ENCODE results near the gene GTF2IRD2. TPM values are rescaled to one million over a fixed set of nuclear protein-coding genes. Genes with fewer than 3 reads are reported as not detected.
"Not testable (repeated sequence)": the region's sequence is repeated elsewhere in the genome, so short reads cannot be mapped to it uniquely, and the experiment has no call there.

Gene GTF2IRD2
- total RNA-seq, 5 donors from 2014 or later (not counting 1 experiment from before 2014, with no cell fraction given): 13.5 to 37.7 (median 29.7) TPM

DNA sequence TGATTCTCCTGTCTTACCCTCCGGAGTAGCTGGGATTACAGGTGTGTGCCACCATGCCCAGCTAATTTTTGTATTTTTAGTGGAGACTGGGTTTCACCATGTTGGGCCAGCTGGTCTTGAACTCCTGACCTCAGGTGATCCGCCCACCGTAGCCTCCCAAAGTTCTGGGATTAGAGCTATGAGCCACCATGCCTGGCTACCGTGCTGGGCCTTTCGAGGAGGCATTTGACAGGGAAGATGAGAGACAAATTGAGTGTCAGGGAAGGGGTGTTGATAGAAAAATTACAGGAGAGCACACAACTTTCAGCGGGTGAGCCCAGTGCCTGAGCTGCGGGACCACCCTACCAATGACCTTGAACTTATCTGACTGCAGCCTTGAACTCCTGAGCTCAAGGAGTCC, 81.3 kb downstream of the GTF2IRD2 start:
- H3K27me3 ChIP-seq (replicated peaks in 1 of 2; ENCODE audit: control insufficient read depth in 2 of 2, extremely low read depth in 1 of 2, insufficient read depth in 2 of 2, low read length in 1 of 2); ATAC-seq (replicated peaks in 1 of 4); H3K36me3 Mint-ChIP-seq; CTCF ChIA-PET; H3K4me3 ChIP-seq (ENCODE audit: control insufficient read depth in 1 of 2, extremely low read depth in 1 of 2, low read length in 1 of 2); H3K4me1 Mint-ChIP-seq; H3K9me3 Mint-ChIP-seq; H3K27me3 Mint-ChIP-seq; H3K36me3 ChIP-seq (ENCODE audit: control insufficient read depth in 2 of 2, extremely low read depth in 1 of 2, insufficient read depth in 1 of 2, low read length in 1 of 2); H3K9me3 ChIP-seq; POLR2A ChIA-PET; DNase-seq; H3K4me1 ChIP-seq (ENCODE audit: control insufficient read depth in 1 of 2, extremely low read depth in 1 of 2, insufficient read depth in 2 of 2, low read length in 2 of 2); H3K27ac Mint-ChIP-seq; H3K27ac ChIP-seq (ENCODE audit: low read length); H3K4me3 Mint-ChIP-seq: not testable (repeated sequence)
- no CpG with 5 or more reads among the region's 7 CpGs for WGBS (ENCODE audit: insufficient coverage)

DNA sequence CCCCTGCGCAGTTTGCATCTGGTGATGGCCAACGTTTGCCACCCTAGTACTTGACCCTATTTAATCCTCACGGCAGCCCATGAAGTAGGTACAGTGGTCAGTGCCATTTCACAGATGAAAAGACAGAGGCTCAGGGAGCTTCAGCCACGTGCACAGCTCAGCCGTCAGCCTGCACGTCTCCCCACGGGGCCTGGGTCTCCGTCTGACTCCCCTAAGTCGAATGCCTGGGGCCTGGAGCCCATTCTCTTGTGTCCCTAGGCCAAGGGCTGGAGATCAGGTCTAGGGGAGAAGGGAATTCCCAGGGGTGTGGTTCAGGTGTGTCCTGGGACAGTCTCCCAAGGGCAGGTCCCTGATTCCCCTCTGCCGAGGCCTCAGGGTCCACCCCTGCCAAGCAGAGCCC, 84.4 kb downstream of the GTF2IRD2 start:
- H3K4me3 ChIP-seq (ENCODE audit: control insufficient read depth in 1 of 2, extremely low read depth in 1 of 2, low read length in 1 of 2); H3K9me3 ChIP-seq; H3K4me3 Mint-ChIP-seq; POLR2A ChIA-PET; CTCF ChIA-PET; H3K9me3 Mint-ChIP-seq; H3K27me3 ChIP-seq (replicated peaks in 1 of 2; ENCODE audit: control insufficient read depth in 2 of 2, extremely low read depth in 1 of 2, insufficient read depth in 2 of 2, low read length in 1 of 2); H3K27me3 Mint-ChIP-seq; H3K4me1 ChIP-seq (ENCODE audit: control insufficient read depth in 1 of 2, extremely low read depth in 1 of 2, insufficient read depth in 2 of 2, low read length in 2 of 2); H3K4me1 Mint-ChIP-seq; H3K36me3 Mint-ChIP-seq; DNase-seq; ATAC-seq (replicated peaks in 1 of 4); H3K27ac ChIP-seq (ENCODE audit: low read length); H3K36me3 ChIP-seq (ENCODE audit: control insufficient read depth in 2 of 2, extremely low read depth in 1 of 2, insufficient read depth in 1 of 2, low read length in 1 of 2): not testable (repeated sequence)
- WGBS (ENCODE audit: insufficient coverage): 100% methylated on average over 1 of the region's 10 CpGs
- H3K27ac Mint-ChIP-seq: peak overlapping the region in 1 of 2 donors; percentile 58

DNA sequence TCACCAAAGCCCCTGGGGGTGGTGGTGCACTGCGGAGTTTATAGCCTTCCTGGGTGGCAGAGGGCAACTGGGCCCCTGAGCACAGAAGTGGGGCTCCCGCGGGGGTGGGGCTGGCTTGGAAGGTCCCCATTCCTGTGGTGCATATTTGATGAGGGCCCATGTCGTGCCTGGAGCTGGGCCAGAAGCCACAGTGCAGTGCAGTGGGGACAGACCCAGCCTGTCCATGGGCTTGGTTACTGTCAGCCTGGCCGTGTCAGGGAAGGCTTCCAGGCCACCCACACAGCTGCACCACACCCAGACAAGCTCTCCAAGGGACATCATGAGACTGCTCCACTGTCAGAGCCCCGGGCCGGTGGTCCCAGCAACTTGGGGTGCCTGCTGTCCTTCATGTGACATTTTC, 84.9 kb downstream of the GTF2IRD2 start:
- H3K27me3 Mint-ChIP-seq; H3K4me3 ChIP-seq (ENCODE audit: control insufficient read depth in 1 of 2, extremely low read depth in 1 of 2, low read length in 1 of 2); DNase-seq; H3K4me3 Mint-ChIP-seq; H3K36me3 ChIP-seq (ENCODE audit: control insufficient read depth in 2 of 2, extremely low read depth in 1 of 2, insufficient read depth in 1 of 2, low read length in 1 of 2); CTCF ChIA-PET; H3K27ac Mint-ChIP-seq; POLR2A ChIA-PET; H3K36me3 Mint-ChIP-seq; ATAC-seq (replicated peaks in 1 of 4); H3K27ac ChIP-seq (ENCODE audit: low read length); H3K4me1 Mint-ChIP-seq; H3K4me1 ChIP-seq (ENCODE audit: control insufficient read depth in 1 of 2, extremely low read depth in 1 of 2, insufficient read depth in 2 of 2, low read length in 2 of 2); H3K9me3 Mint-ChIP-seq; H3K27me3 ChIP-seq (replicated peaks in 1 of 2; ENCODE audit: control insufficient read depth in 2 of 2, extremely low read depth in 1 of 2, insufficient read depth in 2 of 2, low read length in 1 of 2); H3K9me3 ChIP-seq: not testable (repeated sequence)
- no CpG with 5 or more reads among the region's 7 CpGs for WGBS (ENCODE audit: insufficient coverage)

DNA sequence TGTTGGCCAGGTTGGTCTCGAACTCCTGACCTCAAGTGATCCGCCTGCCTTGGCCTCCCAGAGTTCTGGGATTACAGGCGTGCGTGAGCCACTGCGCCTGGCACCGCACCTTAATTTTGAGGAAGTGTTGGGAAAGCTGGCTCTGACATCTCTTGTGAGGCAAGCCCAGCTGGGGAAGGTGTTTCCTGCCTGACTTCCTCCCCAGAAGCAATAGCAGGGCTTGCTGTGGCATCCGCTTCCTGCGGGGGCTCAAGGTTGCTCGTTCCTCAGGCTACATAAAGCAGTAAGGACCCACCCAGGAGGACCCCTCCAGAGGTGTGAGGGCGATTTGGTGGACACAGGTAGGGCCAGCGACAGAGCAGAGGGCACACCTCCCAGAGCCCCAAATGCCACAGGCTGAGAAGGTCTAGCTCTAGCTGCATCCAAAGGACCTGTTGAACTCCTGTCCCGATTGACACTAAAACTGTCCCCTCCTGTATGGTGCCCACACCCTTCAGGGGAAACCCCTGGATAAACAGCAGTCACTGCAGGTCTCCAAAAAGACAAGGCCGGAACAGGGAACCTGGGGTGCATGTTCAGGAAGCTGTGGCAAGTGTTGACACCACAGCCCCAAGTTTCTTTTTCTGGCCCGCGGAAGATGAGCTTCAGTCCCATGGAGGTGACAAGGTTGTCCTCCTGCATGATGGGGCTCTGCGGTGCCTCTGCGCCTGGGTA, 86.0 kb downstream of the GTF2IRD2 start:
- POLR2A ChIA-PET; H3K9me3 ChIP-seq; H3K27me3 ChIP-seq (replicated peaks in 1 of 2; ENCODE audit: control insufficient read depth in 2 of 2, extremely low read depth in 1 of 2, insufficient read depth in 2 of 2, low read length in 1 of 2); H3K4me1 ChIP-seq (ENCODE audit: control insufficient read depth in 1 of 2, extremely low read depth in 1 of 2, insufficient read depth in 2 of 2, low read length in 2 of 2); H3K27ac Mint-ChIP-seq; H3K36me3 Mint-ChIP-seq; H3K4me1 Mint-ChIP-seq; CTCF ChIA-PET; DNase-seq; H3K9me3 Mint-ChIP-seq; H3K36me3 ChIP-seq (ENCODE audit: control insufficient read depth in 2 of 2, extremely low read depth in 1 of 2, insufficient read depth in 1 of 2, low read length in 1 of 2); H3K4me3 ChIP-seq (ENCODE audit: control insufficient read depth in 1 of 2, extremely low read depth in 1 of 2, low read length in 1 of 2); H3K27ac ChIP-seq (ENCODE audit: low read length); H3K4me3 Mint-ChIP-seq; H3K27me3 Mint-ChIP-seq: not testable (repeated sequence)
- ATAC-seq (replicated peaks in 1 of 4): peak; percentile 79 to 90 (median 84)
- WGBS (ENCODE audit: insufficient coverage): no CpG with 5 or more reads among the region's 17 CpGs

DNA sequence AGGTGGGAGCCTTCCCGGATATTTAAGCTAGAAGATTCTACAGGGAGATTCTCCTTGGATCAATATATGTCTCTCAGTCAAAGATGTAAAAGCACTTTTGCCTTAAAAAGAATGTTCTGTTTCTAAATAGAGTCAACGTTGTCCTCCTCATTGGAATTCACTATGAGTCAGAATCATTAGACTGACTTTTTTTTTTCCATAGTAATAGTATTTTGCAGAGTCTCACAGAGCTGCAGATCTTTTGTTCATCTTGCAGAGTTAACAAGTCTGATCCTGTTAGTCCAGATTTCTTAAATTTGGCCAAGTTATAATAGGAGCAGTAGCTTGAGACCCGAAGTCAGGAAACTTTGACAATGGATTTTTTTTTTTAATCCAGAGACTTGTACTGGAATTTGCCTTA, 92.4 kb downstream of the GTF2IRD2 start:
- CTCF ChIA-PET; H3K9me3 Mint-ChIP-seq; ATAC-seq (replicated peaks in 1 of 4); H3K4me1 ChIP-seq (ENCODE audit: control insufficient read depth in 1 of 2, extremely low read depth in 1 of 2, insufficient read depth in 2 of 2, low read length in 2 of 2); H3K36me3 Mint-ChIP-seq; H3K27me3 Mint-ChIP-seq; H3K4me3 Mint-ChIP-seq; H3K9me3 ChIP-seq; H3K4me3 ChIP-seq (ENCODE audit: control insufficient read depth in 1 of 2, extremely low read depth in 1 of 2, low read length in 1 of 2); H3K27ac ChIP-seq (ENCODE audit: low read length); H3K36me3 ChIP-seq (ENCODE audit: control insufficient read depth in 2 of 2, extremely low read depth in 1 of 2, insufficient read depth in 1 of 2, low read length in 1 of 2); H3K27me3 ChIP-seq (replicated peaks in 1 of 2; ENCODE audit: control insufficient read depth in 2 of 2, extremely low read depth in 1 of 2, insufficient read depth in 2 of 2, low read length in 1 of 2); DNase-seq; H3K27ac Mint-ChIP-seq; H3K4me1 Mint-ChIP-seq; POLR2A ChIA-PET: not testable (repeated sequence)
- WGBS (ENCODE audit: insufficient coverage): no CpG with 5 or more reads among the region's 3 CpGs

DNA sequence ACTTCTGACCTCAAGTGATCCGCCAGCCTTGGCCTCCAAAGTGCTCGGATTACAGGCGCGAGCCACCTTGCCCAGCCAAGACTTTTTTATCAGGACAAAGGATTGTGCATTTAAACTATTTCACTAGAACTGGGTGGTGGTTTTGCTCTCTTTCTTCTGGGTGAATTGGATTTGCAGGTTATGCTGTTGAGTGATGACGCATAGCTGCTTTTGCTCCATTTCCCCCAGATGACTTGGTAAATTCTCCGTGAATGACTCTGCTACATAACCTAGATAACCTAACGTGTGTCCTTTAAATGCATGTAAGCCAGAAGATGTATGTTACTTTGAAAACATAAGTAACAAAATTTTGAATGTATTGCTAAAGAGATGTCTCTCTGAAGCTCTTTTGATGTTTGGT, 93.1 kb downstream of the GTF2IRD2 start:
- H3K4me1 Mint-ChIP-seq; H3K36me3 Mint-ChIP-seq; H3K36me3 ChIP-seq (ENCODE audit: control insufficient read depth in 2 of 2, extremely low read depth in 1 of 2, insufficient read depth in 1 of 2, low read length in 1 of 2); CTCF ChIA-PET; H3K27ac ChIP-seq (ENCODE audit: low read length); H3K9me3 ChIP-seq; H3K27ac Mint-ChIP-seq; DNase-seq; POLR2A ChIA-PET; H3K4me3 ChIP-seq (ENCODE audit: control insufficient read depth in 1 of 2, extremely low read depth in 1 of 2, low read length in 1 of 2); H3K4me3 Mint-ChIP-seq; H3K27me3 ChIP-seq (replicated peaks in 1 of 2; ENCODE audit: control insufficient read depth in 2 of 2, extremely low read depth in 1 of 2, insufficient read depth in 2 of 2, low read length in 1 of 2); H3K9me3 Mint-ChIP-seq; H3K27me3 Mint-ChIP-seq; ATAC-seq (replicated peaks in 1 of 4); H3K4me1 ChIP-seq (ENCODE audit: control insufficient read depth in 1 of 2, extremely low read depth in 1 of 2, insufficient read depth in 2 of 2, low read length in 2 of 2): not testable (repeated sequence)
- WGBS (ENCODE audit: insufficient coverage): no CpG with 5 or more reads among the region's 7 CpGs

DNA sequence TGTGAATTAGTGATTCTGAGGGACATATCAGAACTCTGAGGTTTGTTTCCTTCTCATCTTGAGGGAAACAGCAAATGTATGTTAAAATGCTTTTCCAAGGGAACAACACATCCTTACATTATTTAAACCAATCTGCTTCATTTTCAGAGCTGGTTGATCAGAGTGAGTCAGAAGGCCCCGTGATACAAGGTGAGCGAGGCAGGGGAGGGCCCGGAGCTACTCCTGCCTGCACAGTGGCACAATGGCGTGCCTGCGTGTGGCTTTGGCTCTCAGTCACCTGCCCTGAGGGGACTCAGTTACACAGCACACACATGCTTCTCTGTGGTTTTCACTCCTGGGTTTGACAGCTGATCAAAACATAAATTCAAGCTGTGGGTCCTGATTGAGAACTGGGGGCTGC, 94.7 kb downstream of the GTF2IRD2 start:
- H3K4me3 Mint-ChIP-seq; DNase-seq; CTCF ChIA-PET; H3K4me3 ChIP-seq (ENCODE audit: control insufficient read depth in 1 of 2, extremely low read depth in 1 of 2, low read length in 1 of 2); H3K9me3 ChIP-seq; ATAC-seq (replicated peaks in 1 of 4); H3K27ac ChIP-seq (ENCODE audit: low read length); H3K27me3 ChIP-seq (replicated peaks in 1 of 2; ENCODE audit: control insufficient read depth in 2 of 2, extremely low read depth in 1 of 2, insufficient read depth in 2 of 2, low read length in 1 of 2); H3K27me3 Mint-ChIP-seq; H3K36me3 Mint-ChIP-seq; H3K27ac Mint-ChIP-seq; H3K4me1 Mint-ChIP-seq; H3K36me3 ChIP-seq (ENCODE audit: control insufficient read depth in 2 of 2, extremely low read depth in 1 of 2, insufficient read depth in 1 of 2, low read length in 1 of 2); POLR2A ChIA-PET; H3K9me3 Mint-ChIP-seq; H3K4me1 ChIP-seq (ENCODE audit: control insufficient read depth in 1 of 2, extremely low read depth in 1 of 2, insufficient read depth in 2 of 2, low read length in 2 of 2): not testable (repeated sequence)
- WGBS (ENCODE audit: insufficient coverage): no CpG with 5 or more reads among the region's 5 CpGs
